Mucosa of descending colon (tissue), 3 donors: ENCODE data around the gene WNK1. TPM values are rescaled to one million over a fixed set of nuclear protein-coding genes. Genes with fewer than 3 reads are reported as not detected.
"Not testable (repeated sequence)": the region's sequence is repeated elsewhere in the genome, so short reads cannot be mapped to it uniquely, and the experiment has no call there.

Source experiments
- ATAC-seq: fragments of 200-7000 bp; cut with Tn5 transposase; one replicate; pipeline ENCODE4 v1.9.1; 2020; ENCODE audit warnings: mild to moderate bottlenecking, moderate library complexity
- DNase-seq, 3 donors: peaks; one replicate each; pipeline ENCODE4 v3.0.0-alpha.2; 2020
- H3K36me3 ChIP-seq: fragments of 200-600 bp; one replicate; pipeline ENCODE4 v1.8.0; 2021; ENCODE audit warnings: low read depth, mild to moderate bottlenecking
- H3K4me1 ChIP-seq: fragments of 200-600 bp; one replicate; pipeline ENCODE4 v1.8.0; 2021; ENCODE audit warnings: low read depth, mild to moderate bottlenecking
- H3K4me3 ChIP-seq: fragments of 200-600 bp; one replicate; pipeline ENCODE4 v1.8.0; 2021; ENCODE audit warnings: mild to moderate bottlenecking
- H3K9me3 ChIP-seq: fragments of 200-600 bp; one replicate; pipeline ENCODE4 v1.8.0; 2021; ENCODE audit warnings: mild to moderate bottlenecking
- CTCF ChIP-seq: fragments of 200-600 bp; IDR thresholded peaks from one replicate; pipeline ENCODE4 v1.8.0; 2022; ENCODE audit warnings: antibody characterized with exemption, mild to moderate bottlenecking
- intact Hi-C, 2 donors: fragments of 100-400 bp; cut with DNase I in 1 of 2; cut with micrococcal nuclease in 1 of 2; formaldehyde crosslinking; loops; one replicate each; pipeline versions ENCODE4 v1.11.0 to v1.11.1; 2022; cut with DNase I, micrococcal nuclease
- total RNA-seq, 3 donors: library from RNA; stranded (reverse); fragmentation: NEBNext Ultra II Directional in 2 of 3; extraction: Animal tissue kit (Norgen Biotek cat#: 25700) in 2 of 3; gene quantifications; one replicate each; pipeline versions ENCODE4 v1.2.1 to v1.2.4, GENCODE V29; 2021 to 2023
- donor health status: DM: no; HTN: no; CAD: no; lungs with moderate emphysema.
- donor health status: DM: no; HTN: no; CAD: no.
- donor health status: DM: no; HTN: yes; CAD: no.

Gene WNK1
- total RNA-seq, 3 donors from 2014 or later: 84.0 to 155 (median 85.5) TPM

- DNase-seq (no peak), ATAC-seq (no peak)
- Histone ChIP-seq H3K4me1 (peaks cover 6% of the 10 kb centered on the region), H3K4me3 (no peak overlapping the region), H3K9me3 (no peaks in the 10 kb centered on the region), H3K36me3 (no peaks in the 10 kb centered on the region)
- no peak for TF ChIP-seq CTCF
- intact Hi-C loops: no loop called here
Measured at GRCh38 chr12:788288-788687, 35.9 kb downstream of the WNK1 start.

GRCh38 chr12:788762-789161 lies 36.4 kb downstream of the WNK1 start:
- intact Hi-C loops, ATAC-seq, DNase-seq: not testable (repeated sequence)

GRCh38 chr12:789852-790563 lies 37.6 kb downstream of the WNK1 start:
- ATAC-seq (no peak), DNase-seq (no peak)
- Histone ChIP-seq H3K36me3 (no peaks in the 10 kb centered on the region), H3K9me3 (no peaks in the 10 kb centered on the region), H3K4me3 (no peak overlapping the region), H3K4me1 (peaks cover 6% of the 10 kb centered on the region)
- intact Hi-C loops: no loop called here
- no peak for TF ChIP-seq CTCF

More at GRCh38 chr12:788762-789161, 36.4 kb downstream of the WNK1 start:
- not testable (repeated sequence) for H3K4me3 ChIP-seq, H3K36me3 ChIP-seq, H3K4me1 ChIP-seq, H3K9me3 ChIP-seq

GRCh38 chr12:790608-791007 lies 38.2 kb downstream of the WNK1 start:
- no peak for TF ChIP-seq CTCF
- intact Hi-C loops: no loop called here
- ATAC-seq (no peak), DNase-seq (no peak)
- Histone ChIP-seq H3K4me3 (no peak overlapping the region), H3K9me3 (no peaks in the 10 kb centered on the region), H3K36me3 (no peaks in the 10 kb centered on the region), H3K4me1 (peaks cover 6% of the 10 kb centered on the region)

- Histone ChIP-seq H3K4me1 (peaks cover 10% of the 10 kb centered on the region), H3K4me3 (no peak overlapping the region), H3K36me3 (no peaks in the 10 kb centered on the region), H3K9me3 (no peaks in the 10 kb centered on the region)
- intact Hi-C loops: no loop called here
- ATAC-seq (no peak), DNase-seq (no peak)
- TF ChIP-seq CTCF: no peak
Measured at GRCh38 chr12:793037-793436, 40.7 kb downstream of the WNK1 start.

- ATAC-seq: no peak
- Histone ChIP-seq H3K9me3 (no peaks in the 10 kb centered on the region), H3K4me3 (no peak overlapping the region), H3K36me3 (no peaks in the 10 kb centered on the region), H3K4me1 (peaks cover 10% of the 10 kb centered on the region)
- DNase-seq: no peak
- intact Hi-C loops: no loop called here
- no peak for TF ChIP-seq CTCF
Measured at GRCh38 chr12:793711-794110, 41.3 kb downstream of the WNK1 start.
